H54 (cell line): ENCODE data around the gene RSPH9.

Experiments
- DNase-seq: peaks from one replicate; pipeline ENCODE4 v3.0.0; 2011; ENCODE audit warnings: low spot score, mixed read lengths; ENCODE audit not compliant: insufficient read length
- FAIRE-seq: peaks from 3 replicates; lab custom pipeline; 2011; peaks lifted over from hg19 to GRCh38; lab: Jason Lieb, UNC
- POLR2A ChIP-seq: IDR thresholded peaks from 2 replicates; pipeline ENCODE4 v1.6.1; 2011; ENCODE audit warnings: low read depth, mild to moderate bottlenecking, low read length

The RSPH9 gene

DNA sequence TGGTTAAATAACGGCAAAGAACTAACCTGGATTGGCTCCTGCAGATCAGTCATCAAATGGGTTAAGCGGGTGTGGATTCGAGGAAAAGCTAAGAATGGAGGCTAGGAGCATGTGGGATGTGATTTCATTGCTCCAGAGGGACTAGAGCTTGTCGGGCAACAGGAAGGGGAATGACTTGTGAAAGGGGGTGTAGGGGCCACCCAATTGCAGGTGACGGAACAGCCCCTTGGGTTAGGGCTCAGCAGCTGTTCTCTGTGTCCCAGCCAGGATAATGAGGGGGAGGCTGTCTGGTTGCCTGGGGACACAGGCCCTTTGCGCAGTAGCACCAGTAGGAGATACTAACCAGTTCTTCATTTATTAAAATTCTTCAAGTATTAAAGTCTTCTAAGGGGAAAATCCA, 67.7 kb downstream of the RSPH9 start:
- TF ChIP-seq POLR2A = no peak
- DNase-seq = no peak
- no peak for FAIRE-seq

DNA sequence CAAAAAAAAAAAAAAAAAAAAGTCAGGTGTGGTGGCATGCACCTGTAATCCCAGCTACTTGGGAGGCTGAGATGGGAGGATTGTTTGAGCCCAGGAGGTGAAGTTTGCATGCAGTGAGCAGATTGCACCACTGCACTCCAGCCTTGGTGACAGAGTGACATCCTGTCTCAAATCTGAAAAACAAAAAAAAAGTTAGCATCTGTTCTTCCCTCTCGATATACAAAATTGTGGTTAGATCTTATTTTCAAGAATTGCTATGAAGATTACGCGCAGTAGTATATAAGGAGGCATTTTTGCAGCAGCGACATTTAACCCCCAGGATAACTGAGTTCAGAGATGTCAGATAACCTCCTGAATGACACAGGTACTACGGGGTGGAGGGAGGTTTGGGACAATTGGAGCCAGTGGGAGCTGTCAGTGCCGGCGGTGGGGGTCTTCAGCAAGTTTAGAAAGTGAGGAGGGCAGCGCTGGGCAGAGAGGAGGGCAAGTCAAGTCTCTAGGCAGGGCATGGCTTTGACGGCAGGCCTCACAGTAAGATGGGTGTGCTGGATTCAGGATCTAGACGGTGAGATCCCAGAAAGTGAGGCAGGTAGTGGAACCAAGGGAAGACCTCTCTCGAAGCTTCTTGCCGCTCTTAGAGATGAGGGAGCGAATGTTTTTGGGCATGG, 68.9 kb downstream of the RSPH9 start:
- TF ChIP-seq POLR2A = no peak
- no peak for FAIRE-seq
- DNase-seq = no peak

DNA sequence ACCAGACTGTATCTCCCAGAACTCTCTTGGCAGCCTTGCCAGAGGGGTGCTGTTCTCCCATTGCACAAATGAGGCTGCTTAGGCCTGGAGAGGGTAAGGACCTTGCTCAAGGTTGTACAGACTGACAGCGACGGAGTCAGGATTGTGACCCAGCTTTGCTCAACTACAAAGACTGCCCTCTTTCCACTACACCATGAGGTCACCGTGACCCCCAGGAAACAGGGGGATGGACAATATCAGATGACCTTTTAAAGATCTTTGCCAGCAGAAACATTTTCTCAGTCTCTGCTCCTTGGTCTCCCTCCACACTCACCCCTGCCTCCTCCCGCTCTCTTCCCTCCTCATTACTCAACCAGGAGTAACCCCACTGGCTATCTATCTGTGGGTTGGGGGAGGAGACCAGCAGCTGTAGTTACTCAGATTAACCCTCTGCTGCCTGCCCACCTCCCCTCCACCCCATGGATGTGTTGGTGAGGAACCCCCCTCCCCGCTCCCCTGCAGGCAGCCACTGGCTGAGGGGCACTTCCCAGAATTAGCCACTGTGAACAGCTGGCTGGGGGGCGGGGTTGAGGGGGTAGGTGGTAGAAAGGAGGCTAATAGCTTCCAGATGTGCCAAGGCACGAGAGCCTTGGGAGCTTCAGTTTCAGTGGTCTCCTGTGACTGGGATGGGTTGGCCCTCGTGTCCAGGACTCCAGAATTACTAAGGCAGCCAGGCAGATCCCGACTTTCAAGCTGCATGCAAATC, 69.6 kb downstream of the RSPH9 start:
- TF ChIP-seq POLR2A = no peak
- DNase-seq = no peak

DNA sequence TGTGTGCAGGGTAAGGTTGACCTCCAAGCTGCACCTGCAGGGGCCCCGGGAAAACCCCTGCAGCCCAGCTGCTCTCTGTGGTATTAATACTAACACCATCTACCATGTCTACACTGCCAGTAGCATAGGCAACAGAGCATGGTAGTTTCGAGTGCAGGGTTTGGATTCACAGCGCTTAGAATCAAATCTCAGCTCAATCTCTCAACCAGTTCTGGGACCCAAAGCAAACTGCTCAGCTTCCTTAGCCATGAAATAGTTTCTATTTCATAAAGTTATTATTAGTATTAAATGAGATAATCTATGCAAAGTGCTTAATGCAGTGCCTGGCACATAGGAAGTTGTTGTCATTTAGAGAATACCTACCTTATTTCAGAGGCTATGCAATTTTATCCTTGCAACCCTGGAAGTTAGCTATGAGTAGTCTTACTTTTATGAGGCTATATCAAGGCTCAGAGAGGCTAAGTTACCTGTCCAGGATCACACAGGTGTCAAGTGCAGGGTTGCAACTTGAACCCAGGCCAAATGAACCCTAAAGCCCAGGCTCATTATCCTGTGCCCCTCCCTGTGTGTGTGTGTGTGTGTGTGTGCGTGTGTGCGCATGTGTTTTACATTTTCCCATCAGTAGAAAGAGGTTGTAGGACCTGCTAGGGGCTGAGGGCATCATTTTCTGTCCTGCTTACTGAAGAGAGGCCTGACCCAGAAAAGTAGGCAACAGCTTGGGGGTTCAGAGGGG, 70.4 kb downstream of the RSPH9 start:
- no peak for DNase-seq
- no peak for TF ChIP-seq POLR2A
- FAIRE-seq = no peak

More for the DNA sequence above, 69.6 kb downstream of the RSPH9 start:
- no peak for FAIRE-seq

DNA sequence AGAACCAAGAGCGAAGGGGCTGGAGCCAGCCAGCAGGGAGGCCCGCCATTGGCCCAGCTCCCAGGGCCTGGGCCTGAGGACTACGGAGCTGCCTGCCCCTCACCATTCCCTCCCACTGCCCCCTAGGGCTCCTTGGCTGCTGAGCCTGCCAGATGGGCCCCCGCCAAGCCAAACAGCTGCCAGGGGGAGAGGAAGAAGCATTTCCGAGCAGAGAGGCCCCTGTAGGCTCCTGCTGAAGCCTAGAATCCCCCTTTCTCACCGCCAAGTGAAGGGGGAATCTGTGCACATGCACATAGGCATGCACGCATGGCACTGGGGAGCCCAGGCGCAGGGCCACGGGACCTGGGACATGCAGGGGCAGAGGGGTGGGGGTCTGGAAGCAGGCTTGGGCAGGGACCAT, 71.3 kb downstream of the RSPH9 start:
- no peak for FAIRE-seq
- no peak for TF ChIP-seq POLR2A
- no peak for DNase-seq

DNA sequence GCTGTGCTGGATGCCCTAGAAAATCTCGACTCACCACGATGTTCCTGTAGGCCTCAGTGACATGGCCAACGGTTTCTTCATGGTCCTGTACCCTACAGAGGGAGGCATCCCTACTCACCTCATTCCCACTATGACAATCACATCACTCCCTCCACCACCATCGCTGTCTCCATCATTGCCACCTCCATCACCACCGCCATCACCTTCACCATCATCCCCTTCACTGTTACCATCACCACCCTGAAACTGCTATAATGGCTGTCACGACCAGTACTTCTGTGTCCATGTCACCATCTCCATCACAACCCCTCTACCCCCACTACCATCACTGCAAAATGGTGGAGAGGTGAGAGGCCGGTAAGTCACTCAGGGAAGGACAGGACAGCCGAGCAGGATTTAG, 72.6 kb downstream of the RSPH9 start:
- FAIRE-seq = no peak
- TF ChIP-seq POLR2A = no peak
- no peak for DNase-seq

DNA sequence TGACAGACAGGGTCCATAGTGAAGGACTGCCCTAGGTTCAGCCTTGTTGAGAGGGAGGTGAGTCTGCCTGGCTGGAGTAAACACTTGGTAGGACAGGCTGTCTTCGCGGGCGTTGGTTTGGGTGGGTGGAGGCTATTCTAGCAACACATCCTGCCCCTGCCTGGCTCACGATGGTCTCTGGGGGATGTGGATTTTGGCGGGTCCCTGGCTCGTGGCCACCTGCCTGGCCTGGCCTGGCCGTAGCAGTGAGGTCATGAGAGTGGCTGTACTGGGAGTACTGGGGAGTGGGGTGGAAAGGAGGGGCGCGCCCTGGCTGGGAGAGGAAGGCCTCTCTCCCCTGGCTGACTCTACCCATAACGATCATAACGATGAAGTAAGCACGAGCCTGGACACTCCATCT, 73.0 kb downstream of the RSPH9 start:
- TF ChIP-seq POLR2A = no peak
- DNase-seq = no peak
- no peak for FAIRE-seq

DNA sequence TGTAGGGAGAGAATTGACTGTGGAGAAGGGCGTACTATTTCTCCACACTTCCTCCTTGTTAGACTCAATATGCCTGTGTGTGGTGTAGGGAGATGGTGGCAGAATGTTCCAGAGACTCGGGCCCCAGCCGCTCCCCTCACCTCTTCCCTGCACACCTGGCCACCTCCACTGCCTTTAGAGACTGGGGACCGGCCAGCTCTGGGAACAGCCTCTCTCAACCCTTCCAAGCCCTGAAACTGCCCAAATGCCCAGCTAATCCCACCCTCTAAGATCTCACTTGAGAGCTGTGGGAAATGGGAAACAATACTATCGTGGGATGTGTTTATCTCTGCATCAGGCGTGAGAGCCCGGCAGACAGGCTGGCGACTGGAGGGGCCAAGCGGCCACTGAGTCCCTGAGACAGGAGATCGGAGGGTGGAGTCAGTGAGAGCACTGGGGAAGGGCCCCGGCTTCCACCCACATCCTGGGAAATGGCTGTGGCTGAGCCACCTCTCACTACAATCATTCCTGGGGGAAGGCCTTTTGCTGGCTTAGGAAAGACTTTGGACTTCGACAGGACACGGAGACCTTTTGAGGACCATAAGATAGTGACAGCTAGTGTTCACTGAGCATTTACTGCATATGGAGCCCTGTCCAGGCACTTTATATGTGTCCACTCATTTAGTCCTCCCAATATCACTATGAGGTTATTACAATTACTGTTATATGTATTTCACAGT, 73.7 kb downstream of the RSPH9 start:
- FAIRE-seq (no peak), DNase-seq (no peak)
- TF ChIP-seq POLR2A = no peak

DNA sequence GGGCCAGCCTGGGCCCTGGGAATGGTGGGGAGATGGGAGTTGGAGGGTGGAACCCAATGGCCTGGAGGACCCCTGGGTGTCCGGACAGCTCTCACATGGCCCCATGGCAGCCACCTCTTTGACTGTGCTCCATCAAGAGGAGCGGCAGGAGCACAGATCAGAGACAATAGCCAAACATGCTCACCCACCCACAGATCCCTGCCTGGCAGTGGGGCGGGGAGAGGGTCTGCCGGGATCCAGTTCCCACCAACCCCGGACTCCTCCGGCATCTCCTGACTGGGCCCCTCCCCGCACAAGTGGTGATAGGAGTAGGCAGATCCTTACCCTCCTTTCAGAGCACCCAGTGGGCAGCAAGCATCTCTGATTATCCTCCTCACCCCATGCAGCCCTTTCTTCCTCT, 74.7 kb downstream of the RSPH9 start:
- DNase-seq (no peak), FAIRE-seq (no peak)
- TF ChIP-seq POLR2A = no peak

DNA sequence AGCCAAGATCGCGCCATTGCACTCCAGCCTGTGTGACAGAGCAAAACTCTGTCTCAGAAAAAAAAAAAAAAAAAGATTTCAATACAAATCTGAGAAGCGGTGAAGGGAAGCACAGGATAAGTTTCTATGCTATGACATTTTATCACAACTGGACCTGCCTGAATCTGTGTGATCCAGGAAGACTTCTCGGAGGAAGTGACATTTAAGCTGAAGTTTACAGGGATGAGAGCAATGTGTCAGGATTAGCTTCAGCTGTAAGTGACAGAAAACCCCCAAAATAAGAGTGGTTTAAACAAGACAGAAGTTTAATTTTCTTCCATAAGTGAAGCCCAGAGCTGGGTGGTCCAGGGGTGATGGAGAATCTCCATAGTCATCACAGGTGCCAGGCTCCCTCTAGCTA, 76.2 kb downstream of the RSPH9 start:
- DNase-seq = no peak
- FAIRE-seq = no peak
- TF ChIP-seq POLR2A = no peak
